SK-N-SH (cell line): ENCODE results near the gene PTPRG. TPM values are rescaled to one million over a fixed set of nuclear protein-coding genes. Genes with fewer than 3 reads are reported as not detected.

Experiments used
- CTCF ChIA-PET: fragments of 300-600, 350-600 bp; formaldehyde crosslinking; extraction: SDS; loops from one replicate; lab custom pipeline; 2021; lab: Yijun Ruan, JAX
- POLR2A ChIA-PET: fragments of 350-600 bp; sonication (Branson Sonifier 250); formaldehyde crosslinking; extraction: SDS; loops from one replicate; lab custom pipeline; 2020; ENCODE audit warnings: antibody characterized with exemption, inconsistent platforms; lab: Yijun Ruan, JAX
- DNase-seq: peaks from one replicate; pipeline ENCODE4 v3.0.0; 2012
- H2AFZ ChIP-seq: fragments of 200-600 bp; sonication (generic); 2 replicates; pipeline ENCODE4 v1.8.1; 2016; ENCODE audit warnings: antibody characterized with exemption, mild to moderate bottlenecking, low read depth
- H3F3A ChIP-seq: fragments of 200-600 bp; sonication (generic); replicated peaks from 2 replicates; pipeline ENCODE3; 2016; ENCODE audit warnings: antibody characterized with exemption, mild to moderate bottlenecking; ENCODE audit not compliant: insufficient read depth
- H3K27ac ChIP-seq, 2 experiments: fragments of 200-500 bp in 1 of 2; fragments of 200-600 bp in 1 of 2; sonication (Bioruptor generic) in 1 of 2; sonication (generic), shearing (Covaris generic) in 1 of 2; 2 replicates each; pipeline versions ENCODE4 v1.5.1 to v1.6.1; 2014 to 2016; ENCODE audit warnings: low read depth in 2 of 2, inconsistent platforms in 1 of 2, low read length in 1 of 2, mild to moderate bottlenecking in 1 of 2, mixed read lengths in 1 of 2
- H3K27me3 ChIP-seq: fragments of 200-600 bp; sonication (generic), shearing (Covaris generic); 2 replicates; pipeline ENCODE4 v1.6.1; 2016; ENCODE audit warnings: mixed run types; ENCODE audit not compliant: insufficient read depth
- H3K36me3 ChIP-seq, 2 experiments: fragments of 200-500 bp in 1 of 2; fragments of 200-600 bp in 1 of 2; sonication (Bioruptor generic) in 1 of 2; sonication (generic) in 1 of 2; replicated peaks in 1 of 2; 2 replicates each; pipeline versions ENCODE3 to v1.5.1; 2014 to 2016; ENCODE audit warnings: low read length in 1 of 2, mild to moderate bottlenecking in 1 of 2; ENCODE audit not compliant: insufficient read depth in 2 of 2, control insufficient read depth in 1 of 2
- H3K4me1 ChIP-seq, 2 experiments: fragments of 200-500 bp in 1 of 2; fragments of 200-600 bp in 1 of 2; sonication (Bioruptor generic) in 1 of 2; sonication (generic), shearing (Covaris generic) in 1 of 2; 2 replicates each; pipeline versions ENCODE4 v1.5.1 to v1.6.1; 2014 to 2016; ENCODE audit warnings: low read depth in 1 of 2, low read length in 1 of 2, mixed run types in 1 of 2; ENCODE audit not compliant: insufficient read depth in 2 of 2, control insufficient read depth in 1 of 2
- H3K4me2 ChIP-seq: fragments of 200-600 bp; sonication (generic), shearing (Covaris generic); 2 replicates; pipeline ENCODE4 v1.6.1; 2017; ENCODE audit warnings: mixed run types
- H3K4me3 ChIP-seq, 2 experiments: fragments of 200-500 bp in 1 of 2; fragments of 200-600 bp in 1 of 2; sonication (Bioruptor generic) in 1 of 2; sonication (generic), shearing (Covaris generic) in 1 of 2; 2 replicates each; pipeline versions ENCODE4 v1.5.1 to v1.8.1; 2014 to 2016; ENCODE audit warnings: low read depth in 2 of 2, inconsistent platforms in 1 of 2, low read length in 1 of 2, mild to moderate bottlenecking in 1 of 2, mixed read lengths in 1 of 2, moderate library complexity in 1 of 2
- H3K79me2 ChIP-seq: fragments of 200-600 bp; sonication (generic); 2 replicates; pipeline ENCODE4 v1.8.1; 2017; ENCODE audit warnings: mild to moderate bottlenecking; ENCODE audit not compliant: insufficient read depth
- H3K9ac ChIP-seq: fragments of 200-600 bp; sonication (generic); 2 replicates; pipeline ENCODE4 v1.6.1; 2017; ENCODE audit warnings: mixed run types
- H3K9me2 ChIP-seq: fragments of 200-600 bp; sonication (generic); 2 replicates; pipeline ENCODE4 v1.6.1; 2017; ENCODE audit warnings: mixed run types
- H3K9me3 ChIP-seq: fragments of 200-600 bp; sonication (generic); 2 replicates; pipeline ENCODE4 v1.6.1; 2017; ENCODE audit warnings: mixed run types, mild to moderate bottlenecking, moderate library complexity
- H4K20me1 ChIP-seq: fragments of 200-600 bp; sonication (generic); 2 replicates; pipeline ENCODE4 v1.6.1; 2017; ENCODE audit warnings: mild to moderate bottlenecking, mixed run types; ENCODE audit not compliant: insufficient read depth
- EP300 ChIP-seq, 2 experiments: IDR thresholded peaks; 2 replicates each; pipeline versions ENCODE4 v1.4.0 to v1.6.1; 2012; ENCODE audit warnings: borderline replicate concordance in 1 of 2, low read depth in 1 of 2, low read length in 1 of 2
- EZH2phosphoT487 ChIP-seq: fragments of 200-600 bp; sonication (generic); IDR thresholded peaks from 2 replicates; pipeline ENCODE4 v1.6.1; 2017; ENCODE audit warnings: low read depth, mixed run types, mild to moderate bottlenecking, antibody characterized with exemption, moderate library complexity, borderline replicate concordance
- FOXJ3 ChIP-seq: sonication (generic); formaldehyde crosslinking; IDR thresholded peaks from 2 replicates; pipeline ENCODE4 v1.5.1; 2020; ENCODE audit warnings: mild to moderate bottlenecking, missing genetic modification reagents
- GABPA ChIP-seq: IDR thresholded peaks from 2 replicates; pipeline ENCODE4 v1.4.0; 2012; ENCODE audit warnings: low read depth, mild to moderate bottlenecking
- MAX ChIP-seq: IDR thresholded peaks from 2 replicates; pipeline ENCODE4 v1.4.0; 2012; ENCODE audit warnings: low read depth
- MEF2A ChIP-seq: IDR thresholded peaks from 2 replicates; pipeline ENCODE4 v1.4.0; 2012; ENCODE audit warnings: low read depth, borderline replicate concordance
- MXI1 ChIP-seq: IDR thresholded peaks from 2 replicates; pipeline ENCODE4 v1.6.1; 2012; ENCODE audit warnings: mild to moderate bottlenecking, low read depth, low read length, improper control_type of control experiment
- NRF1 ChIP-seq: IDR thresholded peaks from 2 replicates; pipeline ENCODE4 v1.6.1; 2012; ENCODE audit warnings: low read depth, mild to moderate bottlenecking, low read length
- POLR2AphosphoS5 ChIP-seq: IDR thresholded peaks from 2 replicates; pipeline ENCODE4 v1.6.1; 2012; ENCODE audit warnings: low read depth, low read length
- RAD21 ChIP-seq: IDR thresholded peaks from 2 replicates; pipeline ENCODE4 v1.6.1; 2012; ENCODE audit warnings: mild to moderate bottlenecking, low read length
- REST ChIP-seq: IDR thresholded peaks from 2 replicates; pipeline ENCODE4 v1.6.1; 2012; ENCODE audit warnings: mild to moderate bottlenecking, low read depth, low read length, moderate library complexity
- RXRA ChIP-seq: IDR thresholded peaks from 2 replicates; pipeline ENCODE4 v1.4.0; 2012; ENCODE audit warnings: low read depth, mild to moderate bottlenecking, borderline replicate concordance
- SIN3A ChIP-seq: IDR thresholded peaks from 2 replicates; pipeline ENCODE4 v1.6.1; 2012; ENCODE audit warnings: low read depth, mild to moderate bottlenecking, low read length, moderate library complexity, borderline replicate concordance
- SMC3 ChIP-seq: IDR thresholded peaks from 2 replicates; pipeline ENCODE4 v1.6.1; 2012; ENCODE audit warnings: low read depth, low read length, improper control_type of control experiment
- YY1 ChIP-seq: IDR thresholded peaks from 2 replicates; pipeline ENCODE4 v1.4.0; 2012; ENCODE audit warnings: low read depth, mild to moderate bottlenecking
- WGBS: methylation state at CpG from one replicate; pipeline ENCODE4 v1.1.6; 2017; ENCODE audit warnings: low lambda C conversion rate; 5-methylcytosine and 5-hydroxymethylcytosine counted together
- polyA plus RNA-seq, 3 experiments: library from polyadenylated mRNA; depleted of rRNA; stranded (reverse); fragments of >200 nt; gene quantifications; 2 replicates each; pipeline ENCODE4 v1.2.3, GENCODE V29; 2012
- TF ChIP-seq, protein P1 (sequence below): IDR thresholded peaks from 2 replicates; pipeline ENCODE4 v1.4.0; 2012; ENCODE audit warnings: low read depth, borderline replicate concordance
- TF ChIP-seq, protein P2 (sequence below): fragments of 150-350 bp; IDR thresholded peaks from 2 replicates; pipeline ENCODE4 v1.6.1; 2017; ENCODE audit warnings: antibody characterized with exemption, low read length, low read depth, borderline replicate concordance
- TF ChIP-seq, protein P3 (sequence below): fragments of 150-350 bp; IDR thresholded peaks from 2 replicates; pipeline ENCODE4 v1.6.1; 2016; ENCODE audit warnings: mild to moderate bottlenecking, low read depth, low read length
- TF ChIP-seq, protein P4 (sequence below): fragments of 200-600 bp; sonication (generic); IDR thresholded peaks from 2 replicates; pipeline ENCODE4 v1.6.1; 2017; ENCODE audit warnings: antibody characterized with exemption, mild to moderate bottlenecking, moderate library complexity

PTPRG gene
- polyA plus RNA-seq, 1 of the 3 experiments (the other 2 are of a cell fraction) = 14.1 TPM

- no peak overlapping the region for H3K27ac ChIP-seq
- H4K20me1 ChIP-seq = 0 out of 2 replicates have a peak, but pooled peaks cover 5% of the 10 kb centered on the region
- H3K4me2 ChIP-seq = no peak overlapping the region
- H3K9ac ChIP-seq = no peak overlapping the region
- POLR2A ChIA-PET = no interaction called here
- peaks cover 0 to 2% of the 10 kb centered on the region in 2 experiments; a peak in 1 of 4 replicates for H3K4me1 ChIP-seq
- H3K79me2 ChIP-seq = peaks cover 22% of the 10 kb centered on the region
- no peaks in the 10 kb centered on the region for H3K9me2 ChIP-seq
- CTCF ChIA-PET = no interaction called here
- no peaks in the 10 kb centered on the region for H3F3A ChIP-seq
- H3K4me3 ChIP-seq = no peak overlapping the region
- TF ChIP-seq YY1 = no peak
- TF ChIP-seq, protein P1, sequence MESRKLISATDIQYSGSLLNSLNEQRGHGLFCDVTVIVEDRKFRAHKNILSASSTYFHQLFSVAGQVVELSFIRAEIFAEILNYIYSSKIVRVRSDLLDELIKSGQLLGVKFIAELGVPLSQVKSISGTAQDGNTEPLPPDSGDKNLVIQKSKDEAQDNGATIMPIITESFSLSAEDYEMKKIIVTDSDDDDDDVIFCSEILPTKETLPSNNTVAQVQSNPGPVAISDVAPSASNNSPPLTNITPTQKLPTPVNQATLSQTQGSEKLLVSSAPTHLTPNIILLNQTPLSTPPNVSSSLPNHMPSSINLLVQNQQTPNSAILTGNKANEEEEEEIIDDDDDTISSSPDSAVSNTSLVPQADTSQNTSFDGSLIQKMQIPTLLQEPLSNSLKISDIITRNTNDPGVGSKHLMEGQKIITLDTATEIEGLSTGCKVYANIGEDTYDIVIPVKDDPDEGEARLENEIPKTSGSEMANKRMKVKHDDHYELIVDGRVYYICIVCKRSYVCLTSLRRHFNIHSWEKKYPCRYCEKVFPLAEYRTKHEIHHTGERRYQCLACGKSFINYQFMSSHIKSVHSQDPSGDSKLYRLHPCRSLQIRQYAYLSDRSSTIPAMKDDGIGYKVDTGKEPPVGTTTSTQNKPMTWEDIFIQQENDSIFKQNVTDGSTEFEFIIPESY = no peak
- TF ChIP-seq, protein P2, sequence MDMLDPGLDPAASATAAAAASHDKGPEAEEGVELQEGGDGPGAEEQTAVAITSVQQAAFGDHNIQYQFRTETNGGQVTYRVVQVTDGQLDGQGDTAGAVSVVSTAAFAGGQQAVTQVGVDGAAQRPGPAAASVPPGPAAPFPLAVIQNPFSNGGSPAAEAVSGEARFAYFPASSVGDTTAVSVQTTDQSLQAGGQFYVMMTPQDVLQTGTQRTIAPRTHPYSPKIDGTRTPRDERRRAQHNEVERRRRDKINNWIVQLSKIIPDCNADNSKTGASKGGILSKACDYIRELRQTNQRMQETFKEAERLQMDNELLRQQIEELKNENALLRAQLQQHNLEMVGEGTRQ = no peak
- no peak for TF ChIP-seq SIN3A
- TF ChIP-seq NRF1 = no peak
- TF ChIP-seq SMC3 = no peak
- no peak for TF ChIP-seq MAX
- no peak for TF ChIP-seq FOXJ3 (CRISPR knock-in tag)
- no peak for TF ChIP-seq MEF2A
- no peak for TF ChIP-seq RAD21
- TF ChIP-seq, protein P3, sequence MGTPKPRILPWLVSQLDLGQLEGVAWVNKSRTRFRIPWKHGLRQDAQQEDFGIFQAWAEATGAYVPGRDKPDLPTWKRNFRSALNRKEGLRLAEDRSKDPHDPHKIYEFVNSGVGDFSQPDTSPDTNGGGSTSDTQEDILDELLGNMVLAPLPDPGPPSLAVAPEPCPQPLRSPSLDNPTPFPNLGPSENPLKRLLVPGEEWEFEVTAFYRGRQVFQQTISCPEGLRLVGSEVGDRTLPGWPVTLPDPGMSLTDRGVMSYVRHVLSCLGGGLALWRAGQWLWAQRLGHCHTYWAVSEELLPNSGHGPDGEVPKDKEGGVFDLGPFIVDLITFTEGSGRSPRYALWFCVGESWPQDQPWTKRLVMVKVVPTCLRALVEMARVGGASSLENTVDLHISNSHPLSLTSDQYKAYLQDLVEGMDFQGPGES = no peak
- no peak for TF ChIP-seq EP300 (IDR thresholded peaks at IDR 0.05; ENCODE audit: borderline replicate concordance in 1 of 2, low read depth in 1 of 2, low read length in 1 of 2)
- no peak for TF ChIP-seq POLR2AphosphoS5
- no peak for TF ChIP-seq RXRA
- TF ChIP-seq, protein P4, sequence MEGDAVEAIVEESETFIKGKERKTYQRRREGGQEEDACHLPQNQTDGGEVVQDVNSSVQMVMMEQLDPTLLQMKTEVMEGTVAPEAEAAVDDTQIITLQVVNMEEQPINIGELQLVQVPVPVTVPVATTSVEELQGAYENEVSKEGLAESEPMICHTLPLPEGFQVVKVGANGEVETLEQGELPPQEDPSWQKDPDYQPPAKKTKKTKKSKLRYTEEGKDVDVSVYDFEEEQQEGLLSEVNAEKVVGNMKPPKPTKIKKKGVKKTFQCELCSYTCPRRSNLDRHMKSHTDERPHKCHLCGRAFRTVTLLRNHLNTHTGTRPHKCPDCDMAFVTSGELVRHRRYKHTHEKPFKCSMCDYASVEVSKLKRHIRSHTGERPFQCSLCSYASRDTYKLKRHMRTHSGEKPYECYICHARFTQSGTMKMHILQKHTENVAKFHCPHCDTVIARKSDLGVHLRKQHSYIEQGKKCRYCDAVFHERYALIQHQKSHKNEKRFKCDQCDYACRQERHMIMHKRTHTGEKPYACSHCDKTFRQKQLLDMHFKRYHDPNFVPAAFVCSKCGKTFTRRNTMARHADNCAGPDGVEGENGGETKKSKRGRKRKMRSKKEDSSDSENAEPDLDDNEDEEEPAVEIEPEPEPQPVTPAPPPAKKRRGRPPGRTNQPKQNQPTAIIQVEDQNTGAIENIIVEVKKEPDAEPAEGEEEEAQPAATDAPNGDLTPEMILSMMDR = no peak
- TF ChIP-seq EZH2phosphoT487 = no peak
- no peak for TF ChIP-seq MXI1
- no peak for TF ChIP-seq GABPA
- no peak for TF ChIP-seq REST
- no peak overlapping the region for H2AFZ ChIP-seq
- peaks cover 0 to 15% of the 10 kb centered on the region in 2 experiments for H3K36me3 ChIP-seq
- no peaks in the 10 kb centered on the region for H3K27me3 ChIP-seq
- 89% methylated on average over 4 of the region's 4 CpGs for WGBS
- no peaks in the 10 kb centered on the region for H3K9me3 ChIP-seq
- no peak for DNase-seq
Observed at GRCh38 chr3:61605589-61606175, 44.3 kb downstream of the PTPRG start.
